K562 (cell line): ENCODE results near the gene PAEP. TPM values are rescaled to one million over a fixed set of nuclear protein-coding genes. Genes with fewer than 3 reads are reported as not detected.

ENCODE experiments used
- ATAC-seq: fragments of 200-7000 bp; cut with Tn5 transposase; 3 replicates; pipeline ENCODE4 v1.9.1; 2020; ENCODE audit warnings: moderate library complexity
- BruUV-seq: library from RNA; stranded (reverse); fragments of 400-500 nt; replicated peaks from 2 replicates; lab custom pipeline; 2021; lab: Mats Ljungman, UMichigan
- CTCF ChIA-PET: fragments of 300-600 bp; formaldehyde crosslinking; extraction: SDS; loops from one replicate; lab custom pipeline; 2021; ENCODE audit warnings: low intra/inter-chr PET ratio; lab: Yijun Ruan, JAX
- POLR2A ChIA-PET: fragments of 300-600, 350-650 bp; sonication (Branson Sonifier 250); formaldehyde crosslinking; extraction: SDS; loops from one replicate; lab custom pipeline; 2021; ENCODE audit warnings: antibody characterized with exemption, inconsistent platforms; lab: Yijun Ruan, JAX
- DNase-seq, 4 experiments: peaks; one replicate each; pipeline versions ENCODE4 v3.0.0 to v3.0.0-alpha.2; 2011 to 2018; ENCODE audit warnings: low spot score in 3 of 4, mixed read lengths in 3 of 4; ENCODE audit errors: extremely low read depth in 1 of 4
- FAIRE-seq: peaks from 2 replicates; lab custom pipeline; 2011; peaks lifted over from hg19 to GRCh38; lab: Jason Lieb, UNC
- H2AFZ ChIP-seq: 2 replicates; pipeline ENCODE4 v1.6.0; 2011; ENCODE audit warnings: low read depth, low read length, control low read depth, inconsistent platforms
- H3K27ac ChIP-seq: fragments of 200-600 bp; 3 replicates; pipeline ENCODE4 v1.8.0; 2011; ENCODE audit warnings: low read depth, mild to moderate bottlenecking, control low read depth, inconsistent platforms, low read length, moderate library complexity, mixed read lengths; ENCODE audit errors: extremely low read depth
- H3K27me3 ChIP-seq, 2 experiments: fragments of 300-600 bp in 1 of 2; 2 replicates in 1 of 2; 3 replicates in 1 of 2; pipeline versions ENCODE4 v1.6.0 to v1.8.0; 2011; ENCODE audit warnings: inconsistent platforms in 2 of 2, low read length in 2 of 2, mild to moderate bottlenecking in 1 of 2, mixed read lengths in 1 of 2, moderate library complexity in 1 of 2; ENCODE audit not compliant: control insufficient read depth in 2 of 2, insufficient read depth in 2 of 2
- H3K36me3 ChIP-seq: fragments of 300-600 bp; 3 replicates; pipeline ENCODE4 v1.8.0; 2011; ENCODE audit warnings: mild to moderate bottlenecking, low read length, inconsistent platforms; ENCODE audit not compliant: control insufficient read depth, insufficient read depth
- H3K4me1 ChIP-seq, 2 experiments: fragments of 200-600 bp in 1 of 2; replicated peaks in 1 of 2; 2 replicates in 1 of 2; 3 replicates in 1 of 2; pipeline versions ENCODE4 v1.5.1 to v1.8.0; 2011; ENCODE audit warnings: inconsistent platforms in 2 of 2, low read length in 2 of 2, mild to moderate bottlenecking in 1 of 2, mixed read lengths in 1 of 2, moderate library complexity in 1 of 2; ENCODE audit not compliant: control insufficient read depth in 2 of 2, insufficient read depth in 2 of 2
- H3K4me2 ChIP-seq: 2 replicates; pipeline ENCODE4 v1.6.1; 2011; ENCODE audit warnings: low read length, control low read depth, inconsistent platforms, mixed read lengths; ENCODE audit not compliant: insufficient read depth
- H3K4me3 ChIP-seq: fragments of 200-600 bp; sonication (generic), shearing (Covaris generic); 2 replicates; pipeline ENCODE4 v1.5.1; 2016; ENCODE audit warnings: control low read depth, inconsistent platforms
- H3K79me2 ChIP-seq: fragments of 200-600 bp; 3 replicates; pipeline ENCODE4 v1.8.0; 2011; ENCODE audit warnings: low read length, inconsistent platforms; ENCODE audit not compliant: control insufficient read depth, insufficient read depth
- H3K9ac ChIP-seq, 2 experiments: 2 replicates each; pipeline versions ENCODE4 v1.6.0 to v1.6.1; 2011; ENCODE audit warnings: low read depth in 2 of 2, low read length in 2 of 2, control low read depth in 1 of 2, inconsistent platforms in 1 of 2, mild to moderate bottlenecking in 1 of 2, mixed read lengths in 1 of 2; ENCODE audit not compliant: insufficient read depth in 1 of 2
- H3K9me1 ChIP-seq: one replicate; pipeline ENCODE4 v1.6.0; 2011; ENCODE audit warnings: inconsistent platforms, mild to moderate bottlenecking, low read length, moderate library complexity; ENCODE audit not compliant: control insufficient read depth, insufficient read depth
- H3K9me3 ChIP-seq: replicated peaks from 2 replicates; pipeline ENCODE4 v1.5.1; 2011; ENCODE audit warnings: low read depth, low read length, inconsistent platforms; ENCODE audit not compliant: control insufficient read depth, insufficient read depth
- H4K20me1 ChIP-seq: replicated peaks from 2 replicates; pipeline ENCODE4 v1.6.1; 2011; ENCODE audit warnings: low read length, inconsistent platforms, mixed read lengths; ENCODE audit not compliant: control insufficient read depth, insufficient read depth
- ASH1L ChIP-seq: fragments of 450-650 bp; IDR thresholded peaks from 2 replicates; pipeline ENCODE4 v1.6.1; 2018; ENCODE audit warnings: borderline replicate concordance, mild to moderate bottlenecking, low read depth; ENCODE audit not compliant: partially characterized antibody
- CEBPZ ChIP-seq: fragments of 150-350 bp; IDR thresholded peaks from 2 replicates; pipeline ENCODE4 v1.6.1; 2014; ENCODE audit warnings: low read depth, mild to moderate bottlenecking, low read length, borderline replicate concordance
- CTCFL ChIP-seq: IDR thresholded peaks from 2 replicates; pipeline ENCODE4 v1.6.1; 2011; ENCODE audit warnings: borderline replicate concordance, low read depth, mild to moderate bottlenecking, moderate library complexity, low read length; ENCODE audit not compliant: insufficient read depth, poor library complexity, severe bottlenecking
- KLF6 ChIP-seq: fragments of 250-450 bp; sonication (Bioruptor Pico); IDR thresholded peaks from 2 replicates; pipeline ENCODE4 v1.4.0; 2020; ENCODE audit warnings: mild to moderate bottlenecking, moderate library complexity, borderline replicate concordance
- PYGO2 ChIP-seq: fragments of 450-650 bp; IDR thresholded peaks from 2 replicates; pipeline ENCODE4 v1.6.1; 2016; ENCODE audit warnings: mild to moderate bottlenecking, missing genetic modification characterization, moderate library complexity, missing compliant biosample characterization
- SIN3A ChIP-seq, 2 experiments: fragments of 150-350 bp in 1 of 2; IDR thresholded peaks; 2 replicates each; pipeline ENCODE4 v1.6.1; 2011 to 2016; ENCODE audit warnings: borderline replicate concordance in 2 of 2, low read depth in 2 of 2, low read length in 2 of 2, mild to moderate bottlenecking in 2 of 2, moderate library complexity in 2 of 2; ENCODE audit not compliant: control insufficient read depth in 1 of 2
- SMAD2 ChIP-seq: fragments of 150-350 bp; IDR thresholded peaks from 2 replicates; pipeline ENCODE4 v1.6.1; 2014; ENCODE audit warnings: low read depth, mild to moderate bottlenecking, low read length
- TBP ChIP-seq: optimal IDR thresholded peaks from 2 replicates; pipeline ENCODE3; 2011; ENCODE audit warnings: low read depth, low read length, improper control_type of control experiment
- TCFL5 ChIP-seq: fragments of 250-450 bp; sonication (Bioruptor Pico); conservative IDR thresholded peaks from 2 replicates; pipeline ENCODE4 v1.6.1; 2021; ENCODE audit warnings: mild to moderate bottlenecking, moderate library complexity, matching md5 sums
- ZC3H4 ChIP-seq: sonication (generic); formaldehyde crosslinking; IDR thresholded peaks from 2 replicates; pipeline ENCODE4 v1.9.0; 2021; ENCODE audit warnings: missing genetic modification reagents, borderline replicate concordance
- ZNF12 ChIP-seq: sonication (generic); formaldehyde crosslinking; IDR thresholded peaks from 2 replicates; pipeline ENCODE4 v1.4.0; 2020; ENCODE audit warnings: mild to moderate bottlenecking, missing genetic modification reagents
- WGBS: fragments of 100-300 bp; shearing (Covaris generic); methylation state at CpG from one replicate; pipeline ENCODE4 v1.1.6; 2016; ENCODE audit warnings: low coverage, mixed read lengths; ENCODE audit not compliant: insufficient coverage; ENCODE audit errors: missing lambda C conversion rate; 5-methylcytosine and 5-hydroxymethylcytosine counted together
- in situ Hi-C: fragments of 300-500 bp; cut with MboI; formaldehyde crosslinking; loops from 4 replicates; pipeline ENCODE4 v1.15.0; 2018; ENCODE audit warnings: inconsistent platforms, mixed read lengths
- intact Hi-C: fragments of 100-400 bp; cut with micrococcal nuclease; formaldehyde crosslinking; loops from 2 replicates; pipeline ENCODE4 v1.14.2; 2022
- polyA plus RNA-seq, 8 experiments: library from polyadenylated mRNA; depleted of rRNA in 4 of 8; stranded (reverse) in 5 of 8; unstranded in 3 of 8; fragments of >200 nt; fragmentation: Nextera tagmentation in 2 of 8; fragmentation: Illumina TruSeq in 1 of 8; extraction: Ambion mirVana in 2 of 8; extraction: Trizol in 1 of 8; gene quantifications; 2 replicates each; pipeline versions ENCODE4 v1.2.1 to v1.2.3, GENCODE V29; 2011 to 2014; ENCODE audit warnings: inconsistent platforms in 1 of 8, missing spikeins in 1 of 8
- total RNA-seq, 7 experiments: library from RNA; depleted of rRNA in 6 of 7; stranded (reverse); fragments of >200 nt in 6 of 7; fragmentation: Illumina TruSeq in 2 of 7; extraction: Trizol in 2 of 7; gene quantifications; 2 replicates each; pipeline versions ENCODE4 v1.2.1 to v1.2.3, GENCODE V29; 2011 to 2021; ENCODE audit warnings: low replicate concordance in 1 of 7

The PAEP gene
- total and polyA plus RNA-seq, 9 of the 15 experiments (the other 6 are each of a cell fraction or from before 2014, with no cell fraction given), result 0.22 to 4.5 (median 0.58) TPM

- no peak for TF ChIP-seq CEBPZ
Measured at GRCh38 chr9:135600296-135600817, 38.8 kb downstream of the PAEP start (continued).

- H4K20me1 ChIP-seq, result peaks cover 13% of the 10 kb centered on the region; the same call in 1 of the 2 replicates
- TF ChIP-seq CTCFL, result no peak
- TF ChIP-seq ZNF12 (CRISPR knock-in tag), result no peak
- TF ChIP-seq TBP, result no peak
- no peak for TF ChIP-seq PYGO2
- no peak for TF ChIP-seq SMAD2
- no peak for TF ChIP-seq SIN3A (IDR thresholded peaks at IDR 0.05; ENCODE audit: borderline replicate concordance in 2 of 2, control insufficient read depth in 1 of 2, low read depth in 2 of 2, low read length in 2 of 2)
- TF ChIP-seq ASH1L, result no peak
- no peak for TF ChIP-seq ZC3H4 (CRISPR knock-in tag)
- TF ChIP-seq TCFL5 (CRISPR knock-in tag), result no peak
- TF ChIP-seq KLF6, result no peak
Measured at GRCh38 chr9:135601988-135602387, 40.4 kb downstream of the PAEP start.

More at GRCh38 chr9:135601988-135602387, 40.4 kb downstream of the PAEP start:
- ChIA-PET CTCF (interaction anchor here (0.7 to 1.2 kb wide), 3 partner anchors 97 to 1140 kb away, joined by 3 to 4 read pairs (median 3); no protein-coding TSS in a partner anchor), POLR2A (no interaction called here)
- BruUV-seq, result no TSS peak
- Histone ChIP-seq H3K4me3 (no peak overlapping the region), H3K79me2 (no peaks in the 10 kb centered on the region), H3K9me1 (no peaks in the 10 kb centered on the region), H2AFZ (no peak overlapping the region), H3K4me1 (peaks cover 0 to 12% of the 10 kb centered on the region in 2 experiments; a peak in 3 of 5 replicates), H3K9me3 (no peaks in the 10 kb centered on the region), H3K4me2 (no peak overlapping the region), H3K27me3 (peaks cover 8 to 30% of the 10 kb centered on the region in 2 experiments; a peak in 3 of 5 replicates), H3K9ac (no peak overlapping the region), H3K36me3 (no peaks in the 10 kb centered on the region), H3K27ac (no peak overlapping the region)
- 6% methylated on average over 8 of the region's 8 CpGs for WGBS
- in situ Hi-C loops, result no loop called here
- no peak for FAIRE-seq
- intact Hi-C loops, result loop anchor here (5.0 to 10.0 kb wide), 5 partner anchors 83 to 525 kb away; partner anchors contain the start of gene UBAC1
- ATAC-seq, result no peak
- no peak for DNase-seq
